Measurements from ENCODE around the gene PPT2.
"Not testable (repeated sequence)": the region's sequence is repeated elsewhere in the genome, so short reads cannot be mapped to it uniquely, and the experiment has no call there.

PPT2 gene

GRCh38 chr6:32181915-32182529, 28.1 kb downstream of the PPT2 start:
- Histone ChIP-seq H3K27me3 (replicated peaks; ENCODE audit: control insufficient read depth, insufficient read depth, low read length) (no peaks in the 10 kb centered on the region), H3K4me3 (replicated peaks; ENCODE audit: low read depth, low read length) (no peak overlapping the region), H3K36me3 (ENCODE audit: control insufficient read depth, insufficient read depth, low read length) (peaks cover 29% of the 10 kb centered on the region)
- TF ChIP-seq CTCF (IDR thresholded peaks at IDR 0.05; ENCODE audit: insufficient read depth, low read length, poor library complexity, severe bottlenecking): no peak
- DNase-seq (ENCODE audit: extremely low read depth, insufficient read length): no peak

- no peak for DNase-seq (ENCODE audit: extremely low read depth, insufficient read length)
- H3K4me3 ChIP-seq (replicated peaks; ENCODE audit: low read depth, low read length): no peak overlapping the region
- no peak for TF ChIP-seq CTCF (IDR thresholded peaks at IDR 0.05; ENCODE audit: insufficient read depth, low read length, poor library complexity, severe bottlenecking)
- H3K36me3 ChIP-seq (ENCODE audit: control insufficient read depth, insufficient read depth, low read length): peaks cover 33% of the 10 kb centered on the region
- H3K27me3 ChIP-seq (replicated peaks; ENCODE audit: control insufficient read depth, insufficient read depth, low read length): no peaks in the 10 kb centered on the region
Observed at GRCh38 chr6:32182555-32182981, 28.6 kb downstream of the PPT2 start.

- Histone ChIP-seq H3K27me3 (replicated peaks; ENCODE audit: control insufficient read depth, insufficient read depth, low read length) (no peaks in the 10 kb centered on the region), H3K4me3 (replicated peaks; ENCODE audit: low read depth, low read length) (no peak overlapping the region), H3K36me3 (ENCODE audit: control insufficient read depth, insufficient read depth, low read length) (peaks cover 33% of the 10 kb centered on the region)
- TF ChIP-seq CTCF (IDR thresholded peaks at IDR 0.05; ENCODE audit: insufficient read depth, low read length, poor library complexity, severe bottlenecking): no peak
- DNase-seq (ENCODE audit: extremely low read depth, insufficient read length): no peak
Observed at GRCh38 chr6:32183030-32183429, 29.1 kb downstream of the PPT2 start.

GRCh38 chr6:32183483-32184083, 29.6 kb downstream of the PPT2 start:
- no peak overlapping the region for H3K4me3 ChIP-seq (replicated peaks; ENCODE audit: low read depth, low read length)
- peaks cover 33% of the 10 kb centered on the region for H3K36me3 ChIP-seq (ENCODE audit: control insufficient read depth, insufficient read depth, low read length)
- no peak for DNase-seq (ENCODE audit: extremely low read depth, insufficient read length)
- H3K27me3 ChIP-seq (replicated peaks; ENCODE audit: control insufficient read depth, insufficient read depth, low read length): no peaks in the 10 kb centered on the region
- TF ChIP-seq CTCF (IDR thresholded peaks at IDR 0.05; ENCODE audit: insufficient read depth, low read length, poor library complexity, severe bottlenecking): no peak

- no peak for DNase-seq (ENCODE audit: extremely low read depth, insufficient read length)
- no peak within 1 kb of the TSS for H3K4me3 ChIP-seq (replicated peaks; ENCODE audit: low read depth, low read length)
- H3K36me3 ChIP-seq (ENCODE audit: control insufficient read depth, insufficient read depth, low read length): peaks cover 33% of the 10 kb centered on the region
- H3K27me3 ChIP-seq (replicated peaks; ENCODE audit: control insufficient read depth, insufficient read depth, low read length): no peaks in the 10 kb centered on the region
- no peak for TF ChIP-seq CTCF (IDR thresholded peaks at IDR 0.05; ENCODE audit: insufficient read depth, low read length, poor library complexity, severe bottlenecking)
Observed at GRCh38 chr6:32184084-32184640, 30.2 kb downstream of the PPT2 start, which contains the start of gene AGER. AGER (minus strand) TSS chr6:32184253; CDS start chr6:32184222, 31 bp downstream.

- DNase-seq (ENCODE audit: extremely low read depth, insufficient read length): peak; percentile 76
- H3K36me3 ChIP-seq (ENCODE audit: control insufficient read depth, insufficient read depth, low read length): peaks cover 32% of the 10 kb centered on the region
- not testable (repeated sequence) for H3K27me3 ChIP-seq (replicated peaks; ENCODE audit: control insufficient read depth, insufficient read depth, low read length); H3K4me3 ChIP-seq (replicated peaks; ENCODE audit: low read depth, low read length)
Observed at GRCh38 chr6:32185681-32186131, 31.8 kb downstream of the PPT2 start.

GRCh38 chr6:32186151-32186840, 32.4 kb downstream of the PPT2 start:
- H3K27me3 ChIP-seq (replicated peaks; ENCODE audit: control insufficient read depth, insufficient read depth, low read length); DNase-seq (ENCODE audit: extremely low read depth, insufficient read length); H3K4me3 ChIP-seq (replicated peaks; ENCODE audit: low read depth, low read length): not testable (repeated sequence)
- peaks cover 27% of the 10 kb centered on the region for H3K36me3 ChIP-seq (ENCODE audit: control insufficient read depth, insufficient read depth, low read length)
